Lung (tissue), 12 donors: ENCODE results near the gene BRD9. TPM values are rescaled to one million over a fixed set of nuclear protein-coding genes. Genes with fewer than 3 reads are reported as not detected.

Experiments used
- ATAC-seq: fragments of 200-7000 bp; cut with Tn5 transposase; one replicate; pipeline ENCODE4 v1.9.1; 2020; ENCODE audit warnings: moderate number of reproducible peaks; ENCODE audit not compliant: insufficient read depth, low FRiP score
- DNase-seq, 3 donors: peaks; one replicate each; pipeline ENCODE4 v3.0.0-alpha.2; 2013 to 2017
- H3K27ac ChIP-seq, 2 donors: one replicate each; pipeline ENCODE4 v1.5.1; 2013; ENCODE audit warnings: mild to moderate bottlenecking in 2 of 2, moderate library complexity in 2 of 2, control low read depth in 1 of 2, inconsistent platforms in 1 of 2, low read depth in 1 of 2, low read length in 1 of 2
- H3K27me3 ChIP-seq, 3 donors: one replicate each; pipeline ENCODE4 v1.5.1; 2013; ENCODE audit warnings: low read length in 2 of 3; ENCODE audit not compliant: control insufficient read depth in 3 of 3, insufficient read depth in 3 of 3
- H3K36me3 ChIP-seq, 4 donors: one replicate each; pipeline ENCODE4 v1.5.1; 2013; ENCODE audit warnings: low read length in 4 of 4, mild to moderate bottlenecking in 1 of 4, moderate library complexity in 1 of 4; ENCODE audit not compliant: control insufficient read depth in 4 of 4, insufficient read depth in 4 of 4
- H3K4me1 ChIP-seq, 5 donors: one replicate each; pipeline ENCODE4 v1.5.1; 2013; ENCODE audit warnings: low read length in 5 of 5, mild to moderate bottlenecking in 2 of 5, moderate library complexity in 1 of 5; ENCODE audit not compliant: control insufficient read depth in 5 of 5, insufficient read depth in 5 of 5
- H3K4me3 ChIP-seq: one replicate; pipeline ENCODE4 v1.5.1; 2013; ENCODE audit warnings: mild to moderate bottlenecking, control low read depth, moderate library complexity
- H3K9ac ChIP-seq, 2 donors: one replicate each; pipeline ENCODE4 v1.5.1; 2013; ENCODE audit warnings: low read length in 2 of 2, control low read depth in 1 of 2; ENCODE audit not compliant: insufficient read depth in 1 of 2
- H3K9me3 ChIP-seq, 4 donors: one replicate each; pipeline ENCODE4 v1.5.1; 2013; ENCODE audit warnings: low read length in 3 of 4, mild to moderate bottlenecking in 1 of 4, moderate library complexity in 1 of 4; ENCODE audit not compliant: control insufficient read depth in 4 of 4, insufficient read depth in 3 of 4
- WGBS, 2 donors: extraction: QIAGEN DNeasy Blood & Tissue Kit; methylation state at CpG; one replicate each; pipeline ENCODE4 v1.1.7; 2013; 5-methylcytosine and 5-hydroxymethylcytosine counted together
- polyA plus RNA-seq, 2 donors: library from polyadenylated mRNA; stranded (reverse); fragments of 200-250 nt; gene quantifications; one replicate each; pipeline ENCODE4 v1.2.1, GENCODE V29; 2013
- total RNA-seq, 2 donors: library from RNA; depleted of rRNA in 1 of 2; stranded (reverse); fragments of >200 nt in 1 of 2; gene quantifications; one replicate each; pipeline ENCODE4 v1.2.1, GENCODE V29; 2014 to 2021
- TF ChIP-seq, protein P1 (sequence below): IDR thresholded peaks from 2 replicates; pipeline ENCODE4 v1.5.1; 2012; ENCODE audit warnings: mild to moderate bottlenecking; ENCODE audit errors: control extremely low read depth, extremely low read depth
- donor health status: control.
- donor health status: control.
- donor health status: Bipolar disorder and iron deficiency.
- donor health status: healthy.
- donor health status: DM: yes; HTN: yes; CAD: no.

The BRD9 gene
- total and polyA plus RNA-seq, 4 donors, result 24.3 to 69.7 (median 37.3) TPM

DNA sequence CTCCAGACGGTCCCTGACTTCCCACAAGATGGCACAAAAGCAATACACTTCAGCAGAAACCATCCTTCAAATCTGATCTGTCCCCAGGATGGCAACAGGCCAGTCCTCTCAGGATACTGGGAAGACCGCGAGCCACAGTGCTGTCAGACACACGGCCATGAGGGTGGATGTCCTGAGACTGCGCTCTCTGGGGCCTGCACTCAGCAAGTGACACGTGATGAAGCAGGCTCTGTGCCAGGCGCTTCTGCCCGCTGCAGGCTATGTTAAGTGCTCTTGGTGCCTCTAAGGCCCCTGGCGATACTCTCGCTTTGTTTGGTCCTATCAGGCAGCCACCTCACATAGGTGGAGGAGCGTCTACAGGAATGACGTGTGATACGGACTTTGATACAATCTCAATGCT lies 7.1 kb downstream of the BRD9 start:
- no peak overlapping the region for H3K9ac ChIP-seq
- peaks cover 0 to 5% (median 0%) of the 10 kb centered on the region in 5 donors for H3K4me1 ChIP-seq
- H3K27ac ChIP-seq, result no peak overlapping the region
- H3K9me3 ChIP-seq, result peaks cover 0 to 5% (median 0%) of the 10 kb centered on the region in 4 donors
- no peaks in the 10 kb centered on the region for H3K27me3 ChIP-seq
- peaks cover 46 to 74% (median 57%) of the 10 kb centered on the region in 4 donors for H3K36me3 ChIP-seq
- TF ChIP-seq, protein P1, sequence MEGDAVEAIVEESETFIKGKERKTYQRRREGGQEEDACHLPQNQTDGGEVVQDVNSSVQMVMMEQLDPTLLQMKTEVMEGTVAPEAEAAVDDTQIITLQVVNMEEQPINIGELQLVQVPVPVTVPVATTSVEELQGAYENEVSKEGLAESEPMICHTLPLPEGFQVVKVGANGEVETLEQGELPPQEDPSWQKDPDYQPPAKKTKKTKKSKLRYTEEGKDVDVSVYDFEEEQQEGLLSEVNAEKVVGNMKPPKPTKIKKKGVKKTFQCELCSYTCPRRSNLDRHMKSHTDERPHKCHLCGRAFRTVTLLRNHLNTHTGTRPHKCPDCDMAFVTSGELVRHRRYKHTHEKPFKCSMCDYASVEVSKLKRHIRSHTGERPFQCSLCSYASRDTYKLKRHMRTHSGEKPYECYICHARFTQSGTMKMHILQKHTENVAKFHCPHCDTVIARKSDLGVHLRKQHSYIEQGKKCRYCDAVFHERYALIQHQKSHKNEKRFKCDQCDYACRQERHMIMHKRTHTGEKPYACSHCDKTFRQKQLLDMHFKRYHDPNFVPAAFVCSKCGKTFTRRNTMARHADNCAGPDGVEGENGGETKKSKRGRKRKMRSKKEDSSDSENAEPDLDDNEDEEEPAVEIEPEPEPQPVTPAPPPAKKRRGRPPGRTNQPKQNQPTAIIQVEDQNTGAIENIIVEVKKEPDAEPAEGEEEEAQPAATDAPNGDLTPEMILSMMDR, result no peak
- no peak for ATAC-seq
- no peak overlapping the region for H3K4me3 ChIP-seq
- 82 to 83% methylated on average over 13 of the region's 13 CpGs for WGBS, 2 donors
- peak in 1 of 3 donors; percentile 25 for DNase-seq

DNA sequence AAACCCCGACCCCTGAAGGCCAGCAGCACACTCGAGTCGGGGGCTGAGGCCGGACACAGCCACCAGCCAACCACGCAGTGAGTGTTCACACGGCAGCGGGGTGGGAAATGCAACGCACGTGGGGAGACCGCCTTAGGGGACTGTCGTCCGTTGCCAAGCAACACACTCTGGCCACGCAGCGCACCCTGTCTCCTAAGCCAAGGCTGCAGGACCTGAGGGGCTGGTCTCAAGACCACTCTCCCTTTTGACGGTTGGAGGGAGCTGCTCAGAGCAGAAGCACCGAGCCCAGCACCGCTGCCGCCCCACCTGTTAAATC lies 7.5 kb downstream of the BRD9 start:
- Histone ChIP-seq H3K27me3 (no peaks in the 10 kb centered on the region), H3K9ac (no peak overlapping the region), H3K27ac (no peak overlapping the region), H3K4me1 (peaks cover 0 to 5% (median 0%) of the 10 kb centered on the region in 5 donors), H3K36me3 (peaks cover 46 to 72% (median 55%) of the 10 kb centered on the region in 4 donors), H3K9me3 (peaks cover 0 to 5% (median 0%) of the 10 kb centered on the region in 4 donors), H3K4me3 (no peak overlapping the region)
- 93 to 97% methylated on average over 18 of the region's 18 CpGs for WGBS, 2 donors
- TF ChIP-seq, protein P1, result no peak
- DNase-seq (no peak), ATAC-seq (no peak)

DNA sequence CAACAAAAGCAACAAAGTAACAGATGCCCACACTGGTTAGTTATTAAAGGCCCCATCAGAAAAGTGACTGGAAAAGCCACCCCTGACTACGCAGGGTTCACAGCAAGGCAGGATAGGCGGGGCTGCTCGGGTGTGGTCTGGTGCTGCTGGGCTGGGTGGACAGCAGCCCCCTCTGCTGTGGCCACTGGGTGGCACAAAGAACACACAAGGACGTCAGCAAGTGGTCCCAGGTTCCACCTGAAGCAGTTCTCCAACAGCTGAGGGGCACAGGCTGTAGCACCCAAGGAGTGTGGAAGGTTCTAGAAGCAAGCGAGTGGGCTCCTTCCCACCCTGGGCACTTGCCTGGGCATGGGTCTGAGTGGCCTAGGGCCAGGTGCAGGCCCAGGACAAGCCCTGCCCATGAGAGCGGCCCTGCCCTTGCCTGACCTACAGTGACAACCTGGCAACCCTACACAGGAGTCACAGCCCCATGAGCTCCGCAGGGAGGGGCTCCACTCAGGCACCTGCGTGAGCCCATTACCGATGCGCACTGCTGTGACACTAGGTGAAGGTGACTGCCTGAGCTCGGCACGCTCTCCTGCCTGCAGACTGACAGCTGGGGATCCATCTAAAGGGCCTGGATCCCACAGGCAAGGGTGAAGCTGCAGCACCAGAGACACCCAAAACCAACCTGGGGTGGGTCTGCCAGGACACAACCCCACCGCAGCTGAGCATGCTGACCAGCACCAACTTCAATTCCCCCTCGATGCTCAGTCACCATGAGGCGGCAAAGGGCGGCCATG lies 8.1 kb downstream of the BRD9 start:
- 94 to 95% methylated on average over 16 of the region's 16 CpGs for WGBS, 2 donors
- no peak for ATAC-seq
- no peak for DNase-seq
- Histone ChIP-seq H3K36me3 (peaks cover 44 to 70% (median 52%) of the 10 kb centered on the region in 4 donors), H3K9ac (no peak overlapping the region), H3K9me3 (peaks cover 0 to 5% (median 0%) of the 10 kb centered on the region in 4 donors), H3K27ac (no peak overlapping the region), H3K27me3 (no peaks in the 10 kb centered on the region), H3K4me1 (peaks cover 0 to 5% (median 0%) of the 10 kb centered on the region in 5 donors), H3K4me3 (no peak overlapping the region)
- TF ChIP-seq, protein P1, result no peak
